Esophagus squamous epithelium (tissue), 5 donors: ENCODE results near the gene SMIM35. TPM values are rescaled to one million over a fixed set of nuclear protein-coding genes. Genes with fewer than 3 reads are reported as not detected.

Experiments
- DNase-seq: peaks from one replicate; lab custom pipeline; 2025; lab: John Stamatoyannopoulos, UW
- H3K27ac ChIP-seq, 4 donors: fragments of 200-600 bp; sonication (generic); one replicate each; pipeline ENCODE4 v1.5.1; 2016 to 2019; ENCODE audit warnings: mild to moderate bottlenecking in 1 of 4
- H3K27me3 ChIP-seq, 4 donors: fragments of 200-600 bp; sonication (generic); 1 replicate in 3 of 4; 2 replicates in 1 of 4; pipeline versions ENCODE4 v1.5.1 to v1.6.0; 2017 to 2021; ENCODE audit warnings: antibody characterized with exemption in 1 of 4
- H3K36me3 ChIP-seq, 3 donors: fragments of 200-600 bp; sonication (generic); one replicate each; pipeline ENCODE4 v1.5.1; 2016 to 2019
- H3K4me1 ChIP-seq, 3 donors: fragments of 200-600 bp; sonication (generic); one replicate each; pipeline ENCODE4 v1.5.1; 2017 to 2019
- H3K4me3 ChIP-seq, 4 donors: fragments of 200-600 bp; sonication (generic); 1 replicate in 3 of 4; 2 replicates in 1 of 4; pipeline ENCODE4 v1.5.1; 2016 to 2019; ENCODE audit warnings: mild to moderate bottlenecking in 2 of 4, moderate library complexity in 1 of 4
- H3K9me3 ChIP-seq, 3 donors: fragments of 200-600 bp; sonication (generic); one replicate each; pipeline ENCODE4 v1.5.1; 2016 to 2019
- POLR2A ChIP-seq, 4 donors: fragments of 450-650 bp; IDR thresholded peaks; one replicate each; pipeline ENCODE4 v1.6.1; 2017; ENCODE audit warnings: antibody characterized with exemption in 4 of 4, mild to moderate bottlenecking in 4 of 4, moderate library complexity in 3 of 4
- WGBS, 2 donors: methylation state at CpG; one replicate each; pipeline ENCODE4 v1.1.5; 2018; 5-methylcytosine and 5-hydroxymethylcytosine counted together
- intact Hi-C: fragments of 100-400 bp; cut with DNase I; formaldehyde crosslinking; loops from one replicate; pipeline ENCODE4 v1.15.0; 2022
- total RNA-seq, 4 donors: library from RNA; depleted of rRNA; stranded (reverse); fragments of >200 nt; gene quantifications; one replicate each; pipeline ENCODE4 v1.1.0, GENCODE V29; 2016
- TF ChIP-seq, protein P1 (sequence below), 6 experiments: fragments of 450-650 bp in 4 of 6; fragments of 200-600 bp in 2 of 6; sonication (generic) in 2 of 6; IDR thresholded peaks; one replicate each; pipeline ENCODE4 v1.5.1; 2016 to 2019; ENCODE audit warnings: antibody characterized with exemption in 6 of 6, mild to moderate bottlenecking in 4 of 6, moderate library complexity in 4 of 6
- donor health status: DM: yes; HTN: yes; CAD: no.

Gene SMIM35
- total RNA-seq, 4 donors from 2014 or later: not detected

DNA sequence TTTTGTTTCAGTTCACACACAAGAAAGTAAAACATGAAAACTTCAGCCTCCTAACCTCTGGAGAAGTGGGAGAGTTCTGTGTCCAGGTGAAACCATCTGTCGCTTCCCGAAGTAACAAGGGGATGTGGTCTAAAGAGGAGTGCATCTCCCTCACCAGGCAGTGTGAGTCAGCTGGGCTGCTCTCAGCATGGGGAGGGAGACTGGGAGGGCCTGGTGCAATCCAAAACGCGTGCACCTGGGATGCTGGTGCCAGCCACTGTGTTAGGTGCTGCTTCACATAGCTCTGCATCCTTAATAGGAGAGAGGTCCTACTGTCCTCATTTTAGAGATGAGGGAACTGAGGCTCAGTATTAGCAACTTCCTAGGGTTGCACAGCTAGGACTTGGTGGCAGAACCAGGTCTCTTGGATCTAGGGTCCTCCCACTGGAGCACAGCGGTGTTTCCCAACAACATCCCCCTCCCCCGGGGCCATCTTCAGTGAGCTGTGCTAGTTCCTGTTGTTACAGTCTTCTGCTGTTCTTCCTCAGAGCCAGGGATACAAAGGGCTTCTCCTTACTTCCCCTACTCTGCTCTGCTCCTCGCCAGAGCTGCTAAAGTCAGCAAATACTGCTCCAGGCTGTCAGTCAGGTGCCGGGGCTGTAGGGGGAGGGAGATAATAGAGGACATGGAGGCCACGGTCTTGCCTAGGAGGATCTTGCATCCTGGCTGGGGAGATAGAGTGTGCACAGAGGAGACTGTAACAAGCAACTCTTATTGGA, 92.6 kb downstream of the SMIM35 start:
- 77 to 91% methylated on average over 6 of the region's 9 CpGs for WGBS, 2 donors
- H3K27me3 ChIP-seq: no peaks in the 10 kb centered on the region
- H3K27ac ChIP-seq: no peak overlapping the region
- H3K4me1 ChIP-seq: peaks cover 8 to 40% (median 14%) of the 10 kb centered on the region in 3 donors
- H3K36me3 ChIP-seq: peaks cover 0 to 54% (median 0%) of the 10 kb centered on the region in 3 donors
- H3K9me3 ChIP-seq: no peaks in the 10 kb centered on the region
- TF ChIP-seq POLR2A (IDR thresholded peaks at IDR 0.05): no peak
- TF ChIP-seq, protein P1, sequence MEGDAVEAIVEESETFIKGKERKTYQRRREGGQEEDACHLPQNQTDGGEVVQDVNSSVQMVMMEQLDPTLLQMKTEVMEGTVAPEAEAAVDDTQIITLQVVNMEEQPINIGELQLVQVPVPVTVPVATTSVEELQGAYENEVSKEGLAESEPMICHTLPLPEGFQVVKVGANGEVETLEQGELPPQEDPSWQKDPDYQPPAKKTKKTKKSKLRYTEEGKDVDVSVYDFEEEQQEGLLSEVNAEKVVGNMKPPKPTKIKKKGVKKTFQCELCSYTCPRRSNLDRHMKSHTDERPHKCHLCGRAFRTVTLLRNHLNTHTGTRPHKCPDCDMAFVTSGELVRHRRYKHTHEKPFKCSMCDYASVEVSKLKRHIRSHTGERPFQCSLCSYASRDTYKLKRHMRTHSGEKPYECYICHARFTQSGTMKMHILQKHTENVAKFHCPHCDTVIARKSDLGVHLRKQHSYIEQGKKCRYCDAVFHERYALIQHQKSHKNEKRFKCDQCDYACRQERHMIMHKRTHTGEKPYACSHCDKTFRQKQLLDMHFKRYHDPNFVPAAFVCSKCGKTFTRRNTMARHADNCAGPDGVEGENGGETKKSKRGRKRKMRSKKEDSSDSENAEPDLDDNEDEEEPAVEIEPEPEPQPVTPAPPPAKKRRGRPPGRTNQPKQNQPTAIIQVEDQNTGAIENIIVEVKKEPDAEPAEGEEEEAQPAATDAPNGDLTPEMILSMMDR (IDR thresholded peaks at IDR 0.05): no peak
- no peak for DNase-seq
- intact Hi-C loops: no loop called here
- H3K4me3 ChIP-seq: no peak overlapping the region

DNA sequence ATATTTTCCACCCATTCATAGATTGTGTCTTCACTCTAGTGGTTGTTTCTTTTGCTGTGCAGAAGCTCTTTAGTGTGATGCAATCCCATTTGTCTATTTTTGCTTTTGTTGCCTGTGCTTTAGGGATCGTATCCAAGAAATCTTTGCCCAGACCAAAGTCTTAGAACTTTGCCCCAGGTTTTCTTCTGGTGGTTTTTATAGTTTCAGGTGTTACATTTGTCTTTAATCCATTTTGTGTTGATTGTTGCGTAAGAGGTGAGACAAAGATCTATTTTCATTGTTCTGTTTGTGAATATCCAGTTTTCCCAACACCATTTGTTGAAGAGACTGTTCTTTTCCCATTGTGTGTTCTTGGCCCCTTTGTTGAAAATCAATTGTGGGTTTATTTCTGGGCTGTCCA, 94.1 kb downstream of the SMIM35 start:
- Histone ChIP-seq H3K27me3 (peaks cover 0 to 10% (median 0%) of the 10 kb centered on the region in 4 donors), H3K27ac (peak overlapping the region in 1 of 4 donors; percentile 49), H3K36me3 (peaks cover 0 to 46% (median 0%) of the 10 kb centered on the region in 3 donors), H3K9me3 (no peaks in the 10 kb centered on the region), H3K4me3 (no peak overlapping the region), H3K4me1 (peaks cover 16 to 56% (median 26%) of the 10 kb centered on the region in 3 donors)
- WGBS, 2 donors: 38 to 45% methylated on average over 2 of the region's 2 CpGs
- DNase-seq: no peak
- TF ChIP-seq POLR2A (IDR thresholded peaks at IDR 0.05): no peak
- TF ChIP-seq, protein P1 (IDR thresholded peaks at IDR 0.05): no peak
- intact Hi-C loops: no loop called here

DNA sequence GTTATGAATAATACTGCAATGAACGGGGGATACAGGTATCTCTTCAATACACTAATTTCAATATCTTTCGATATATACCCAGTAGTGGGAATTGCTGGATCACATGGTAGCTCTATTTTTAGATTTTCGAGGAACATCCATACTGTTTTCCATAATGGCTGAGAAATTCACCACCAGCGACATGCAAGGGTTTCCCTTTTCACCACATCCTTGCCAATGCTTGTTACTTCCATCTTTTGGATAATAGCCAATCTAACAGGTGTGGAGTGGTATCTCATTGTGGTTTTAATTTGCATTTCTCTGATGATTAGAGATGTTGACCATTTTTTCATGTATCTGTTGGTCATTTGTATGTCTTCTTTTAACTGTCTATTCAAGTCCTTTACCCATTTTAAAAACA, 94.6 kb downstream of the SMIM35 start:
- no peaks in the 10 kb centered on the region for H3K9me3 ChIP-seq
- 81 to 90% methylated on average over 4 of the region's 4 CpGs for WGBS, 2 donors
- no peak for DNase-seq
- intact Hi-C loops: no loop called here
- peak overlapping the region in 2 of 4 donors; percentile 41 to 57 for H3K4me3 ChIP-seq
- peaks cover 17 to 61% (median 27%) of the 10 kb centered on the region in 3 donors for H3K4me1 ChIP-seq
- H3K36me3 ChIP-seq: peaks cover 0 to 46% (median 0%) of the 10 kb centered on the region in 3 donors
- TF ChIP-seq, protein P1 (IDR thresholded peaks at IDR 0.05): no peak
- no peak for TF ChIP-seq POLR2A (IDR thresholded peaks at IDR 0.05)
- peaks cover 0 to 15% (median 0%) of the 10 kb centered on the region in 4 donors for H3K27me3 ChIP-seq
- no peak overlapping the region for H3K27ac ChIP-seq

DNA sequence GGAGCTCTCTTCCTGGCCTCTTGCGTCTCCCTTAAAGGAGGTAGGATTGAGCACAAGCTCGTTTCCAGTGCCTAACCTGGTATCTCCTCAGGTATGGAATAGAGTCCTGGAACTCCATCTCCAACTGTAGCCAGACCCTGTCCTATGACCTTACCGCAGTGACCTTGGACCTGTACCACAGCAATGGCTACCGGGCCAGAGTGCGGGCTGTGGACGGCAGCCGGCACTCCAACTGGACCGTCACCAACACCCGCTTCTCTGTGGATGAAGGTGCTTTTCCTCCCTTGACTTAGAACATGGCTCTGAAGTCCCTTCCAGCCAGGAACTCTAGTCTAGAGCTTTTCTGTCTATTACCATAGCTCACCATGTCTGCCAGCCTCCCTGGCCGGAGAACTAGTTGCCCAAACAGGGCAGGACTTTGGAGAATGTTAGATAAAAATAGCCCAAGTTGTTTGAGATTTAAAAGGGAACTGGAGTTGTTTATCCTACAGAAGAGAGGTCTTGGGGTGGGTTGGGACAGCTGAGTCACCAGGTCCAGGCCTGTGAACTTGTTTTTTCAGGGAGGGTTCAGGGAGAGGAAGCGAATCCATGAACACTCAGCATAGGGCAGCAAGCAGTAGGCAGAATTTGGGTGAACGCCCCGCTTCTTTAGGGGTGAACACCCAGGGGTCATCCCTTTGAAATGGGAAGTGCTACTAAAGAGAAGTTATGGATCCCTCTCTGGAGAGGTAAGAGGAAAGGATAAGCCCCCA, 97.2 kb downstream of the SMIM35 start:
- Histone ChIP-seq H3K36me3 (peaks cover 0 to 23% (median 0%) of the 10 kb centered on the region in 3 donors), H3K4me1 (peaks cover 30 to 77% (median 42%) of the 10 kb centered on the region in 3 donors), H3K27me3 (peaks cover 0 to 24% (median 0%) of the 10 kb centered on the region in 4 donors), H3K4me3 (peak overlapping the region in 3 of 4 donors; percentile 54 to 80 (median 57)), H3K27ac (peak overlapping the region in 3 of 4 donors; percentile 79 to 87 (median 79)), H3K9me3 (no peaks in the 10 kb centered on the region)
- TF ChIP-seq POLR2A (IDR thresholded peaks at IDR 0.05): no peak
- TF ChIP-seq, protein P1 (IDR thresholded peaks at IDR 0.05): no peak
- no peak for DNase-seq
- WGBS, 2 donors: 79 to 84% methylated on average over 10 to 11 of the region's 13 CpGs
- intact Hi-C loops: no loop called here
